Colon (tissue), 2 donors: ENCODE measurements around the gene AFG3L2.

ENCODE experiments used
- FAIRE-seq: peaks from 2 replicates; lab custom pipeline; 2012; peaks lifted over from hg19 to GRCh38; lab: Jason Lieb, UNC
- donor health status: control.
- donor health status: control.

AFG3L2 gene

GRCh38 chr18:12325726-12326245, 51.2 kb downstream of the AFG3L2 start:
- FAIRE-seq: no peak

GRCh38 chr18:12324991-12325725, 51.9 kb downstream of the AFG3L2 start:
- no peak for FAIRE-seq

GRCh38 chr18:12321333-12321732, 55.7 kb downstream of the AFG3L2 start:
- FAIRE-seq: no peak

- FAIRE-seq: no peak
Measured at GRCh38 chr18:12318857-12319256, 58.2 kb downstream of the AFG3L2 start.

- FAIRE-seq: no peak
Measured at GRCh38 chr18:12318334-12318697, 58.7 kb downstream of the AFG3L2 start.

GRCh38 chr18:12317664-12318333, 59.2 kb downstream of the AFG3L2 start:
- no peak for FAIRE-seq

GRCh38 chr18:12315911-12316310, 61.1 kb downstream of the AFG3L2 start:
- FAIRE-seq: no peak

- FAIRE-seq: no peak
Measured at GRCh38 chr18:12315490-12315889, 61.5 kb downstream of the AFG3L2 start.

GRCh38 chr18:12314591-12315305, 62.3 kb downstream of the AFG3L2 start:
- no peak for FAIRE-seq

GRCh38 chr18:12313530-12314245, 63.3 kb downstream of the AFG3L2 start:
- FAIRE-seq: no peak

GRCh38 chr18:12312976-12313375, 64.1 kb downstream of the AFG3L2 start:
- FAIRE-seq: no peak

GRCh38 chr18:12310762-12311161, 66.3 kb downstream of the AFG3L2 start:
- no peak for FAIRE-seq

- FAIRE-seq: no peak
Measured at GRCh38 chr18:12309683-12310198, 67.3 kb downstream of the AFG3L2 start.

- FAIRE-seq: no peak
Measured at GRCh38 chr18:12308386-12309100, 68.5 kb downstream of the AFG3L2 start.

GRCh38 chr18:12307701-12308385, 69.2 kb downstream of the AFG3L2 start, which contains the start of gene TUBB6:
Gene TUBB6, plus strand, starts transcription at chr18:12308241. Its CDS starts 52 bp downstream, at chr18:12308293.
- FAIRE-seq: no peak

GRCh38 chr18:12306752-12307700, 70.0 kb downstream of the AFG3L2 start:
- no peak for FAIRE-seq

GRCh38 chr18:12305930-12306629, 70.9 kb downstream of the AFG3L2 start:
- no peak for FAIRE-seq

- no peak for FAIRE-seq
Measured at GRCh38 chr18:12305211-12305610, 71.8 kb downstream of the AFG3L2 start.
